HepG2 (cell line): ENCODE measurements around the gene ATP11A. TPM values are rescaled to one million over a fixed set of nuclear protein-coding genes. Genes with fewer than 3 reads are reported as not detected.

Experiments
- BCL6 ChIP-seq: IDR thresholded peaks from 2 replicates; pipeline ENCODE4 v1.6.1; 2016; ENCODE audit warnings: missing genetic modification reagents, missing compliant biosample characterization
- HNF4G ChIP-seq, 2 experiments: sonication (generic) in 1 of 2; formaldehyde crosslinking in 1 of 2; IDR thresholded peaks; 2 replicates each; pipeline versions ENCODE4 v1.4.0 to v1.6.1; 2011 to 2020; ENCODE audit warnings: borderline replicate concordance in 2 of 2, low read depth in 2 of 2, mild to moderate bottlenecking in 2 of 2, low read length in 1 of 2, missing genetic modification reagents in 1 of 2, moderate library complexity in 1 of 2
- HOXA5 ChIP-seq: sonication (generic); formaldehyde crosslinking; IDR thresholded peaks from 2 replicates; pipeline ENCODE4 v1.4.0; 2020; ENCODE audit warnings: missing genetic modification reagents
- JUNB ChIP-seq: sonication (generic); formaldehyde crosslinking; IDR thresholded peaks from 2 replicates; pipeline ENCODE4 v1.8.0; 2022; ENCODE audit warnings: missing genetic modification reagents, mild to moderate bottlenecking, borderline replicate concordance
- SIN3A ChIP-seq: IDR thresholded peaks from 2 replicates; pipeline ENCODE4 v1.6.1; 2011; ENCODE audit warnings: low read depth, mild to moderate bottlenecking, control low read depth, low read length, borderline replicate concordance
- TCF7 ChIP-seq: sonication (generic); IDR thresholded peaks from 2 replicates; pipeline ENCODE4 v1.6.1; 2016; ENCODE audit warnings: antibody characterized with exemption, low read depth
- ZNF263 ChIP-seq: sonication (generic); formaldehyde crosslinking; IDR thresholded peaks from 2 replicates; pipeline ENCODE4 v1.4.0; 2020; ENCODE audit warnings: missing genetic modification reagents
- ZNF547 ChIP-seq: sonication (generic); formaldehyde crosslinking; IDR thresholded peaks from 2 replicates; pipeline ENCODE4 v1.5.1; 2020; ENCODE audit warnings: mild to moderate bottlenecking, missing genetic modification reagents
- ZNF629 ChIP-seq: sonication (generic); formaldehyde crosslinking; conservative IDR thresholded peaks from 2 replicates; pipeline ENCODE4 v1.5.0; 2020; ENCODE audit warnings: missing genetic modification reagents
- ZNF672 ChIP-seq: sonication (generic); formaldehyde crosslinking; IDR thresholded peaks from 2 replicates; pipeline ENCODE4 v1.8.1; 2022; ENCODE audit warnings: missing genetic modification reagents
- ZNF773 ChIP-seq: sonication (generic); formaldehyde crosslinking; IDR thresholded peaks from 2 replicates; pipeline ENCODE4 v1.4.0; 2020; ENCODE audit warnings: missing genetic modification reagents, borderline replicate concordance
- ZNF879 ChIP-seq: sonication (generic); formaldehyde crosslinking; IDR thresholded peaks from 2 replicates; pipeline ENCODE4 v1.8.1; 2023; ENCODE audit warnings: missing genetic modification reagents
- polyA plus RNA-seq, 8 experiments: library from polyadenylated mRNA; depleted of rRNA in 3 of 8; stranded (reverse) in 7 of 8; unstranded in 1 of 8; fragments of >200 nt; fragmentation: Illumina TruSeq in 4 of 8; extraction: Trizol in 4 of 8; gene quantifications; 2 replicates each; pipeline versions ENCODE4 v1.2.1 to v1.2.3, GENCODE V29; 2011 to 2016; ENCODE audit warnings: low read depth in 4 of 8, missing spikeins in 1 of 8, mixed read lengths in 1 of 8; ENCODE audit not compliant: insufficient read depth in 1 of 8
- total RNA-seq, 5 experiments: library from RNA; depleted of rRNA; stranded (reverse); fragments of >200 nt; fragmentation: Illumina TruSeq; extraction: Trizol; gene quantifications; 2 replicates each; pipeline ENCODE4 v1.2.3, GENCODE V29; 2016; ENCODE audit warnings: low read depth in 1 of 5
- TF ChIP-seq, protein P1 (sequence below): sonication (generic); formaldehyde crosslinking; IDR thresholded peaks from 2 replicates; pipeline ENCODE4 v1.5.1; 2020; ENCODE audit warnings: missing genetic modification reagents, mild to moderate bottlenecking, borderline replicate concordance
- TF ChIP-seq, protein P2 (sequence below): sonication (generic); formaldehyde crosslinking; IDR thresholded peaks from 2 replicates; pipeline ENCODE4 v1.5.0; 2020; ENCODE audit warnings: missing genetic modification reagents
- TF ChIP-seq, protein P3 (sequence below): sonication (generic); formaldehyde crosslinking; IDR thresholded peaks from 2 replicates; pipeline ENCODE4 v1.8.1; 2023; ENCODE audit warnings: mild to moderate bottlenecking, inconsistent platforms, moderate library complexity, missing genetic modification reagents, borderline replicate concordance
- TF ChIP-seq, protein P4 (sequence below): sonication (generic); formaldehyde crosslinking; IDR thresholded peaks from 2 replicates; pipeline ENCODE4 v1.5.1; 2020; ENCODE audit warnings: missing genetic modification reagents, mild to moderate bottlenecking, borderline replicate concordance
- TF ChIP-seq, protein P5 (sequence below): sonication (generic); formaldehyde crosslinking; IDR thresholded peaks from 2 replicates; pipeline ENCODE4 v1.5.0; 2020; ENCODE audit warnings: mild to moderate bottlenecking, missing genetic modification reagents
- TF ChIP-seq, protein P6 (sequence below): IDR thresholded peaks from 2 replicates; pipeline ENCODE4 v1.6.1; 2016; ENCODE audit warnings: low read depth

ATP11A gene
- total and polyA plus RNA-seq, 2 of the 13 experiments (the other 11 are each of a cell fraction or from before 2014, with no cell fraction given) = 18.4 to 20.1 TPM

DNA sequence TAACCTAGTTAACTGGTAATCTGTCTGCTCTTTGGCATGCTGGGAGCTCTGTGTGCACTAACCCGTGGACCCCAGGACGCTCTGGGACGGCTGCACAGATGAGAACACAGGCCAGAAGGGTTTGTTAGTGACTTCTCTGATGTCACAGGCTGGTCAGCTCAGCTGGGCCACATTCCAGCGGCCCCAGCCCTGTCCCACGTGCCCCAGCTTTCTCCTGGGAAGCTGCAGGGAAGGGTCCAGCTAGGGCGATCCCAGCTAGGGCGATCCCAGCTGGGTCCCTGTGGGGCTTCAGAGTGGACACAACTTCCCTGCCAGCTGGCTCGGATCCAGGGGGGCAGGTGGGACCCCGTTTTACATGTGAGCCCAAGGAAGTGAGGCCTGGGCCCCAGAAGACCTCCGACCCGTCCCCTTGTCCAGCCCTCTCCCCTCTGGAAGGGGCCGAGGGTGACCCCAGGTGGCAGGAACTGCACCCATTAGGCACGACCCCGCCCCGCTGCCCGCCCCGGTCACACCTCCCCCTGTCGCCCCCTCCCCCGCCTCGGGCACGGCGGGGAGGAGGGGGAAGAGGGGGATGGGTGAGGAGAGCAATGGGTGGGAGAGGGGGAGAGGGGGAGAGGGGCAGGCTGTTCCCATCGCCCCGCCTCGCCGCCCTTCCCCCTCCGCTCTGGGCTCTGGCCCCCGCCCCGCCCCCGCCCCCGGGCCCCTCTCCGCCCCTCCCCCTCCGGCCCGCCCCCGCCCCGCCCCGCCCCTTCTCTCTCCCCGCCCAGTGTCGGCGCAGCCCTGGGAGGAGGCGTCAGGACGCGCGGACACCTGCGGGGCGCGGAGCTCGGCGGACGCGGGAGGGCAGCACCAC lies 204.0 kb downstream of the ATP11A start (continued):
- TF ChIP-seq SIN3A (peak; percentile 37; the same call in 1 of the 2 replicates), TCF7 (0 out of 2 replicates have a peak, but pooled peaks have one; percentile 30), ZNF263 (CRISPR knock-in tag) (peak; percentile 75), ZNF672 (CRISPR knock-in tag) (no peak), BCL6 (CRISPR knock-in tag) (0 out of 2 replicates have a peak, but pooled peaks have one; percentile 8), ZNF547 (CRISPR knock-in tag) (0 out of 2 replicates have a peak, but pooled peaks have one; percentile 52), ZNF879 (CRISPR knock-in tag) (no peak), HNF4G (IDR thresholded peaks at IDR 0.05; ENCODE audit: borderline replicate concordance, low read depth, low read length) (no peak), HNF4G (CRISPR knock-in tag; IDR thresholded peaks at IDR 0.05; ENCODE audit: borderline replicate concordance, low read depth) (no peak), HOXA5 (CRISPR knock-in tag) (peak; percentile 67; the same call in 1 of the 2 replicates), JUNB (CRISPR knock-in tag) (no peak), ZNF773 (CRISPR knock-in tag) (no peak), ZNF629 (CRISPR knock-in tag) (peak; percentile 21; the same call in 1 of the 2 replicates)
- TF ChIP-seq, protein P1, sequence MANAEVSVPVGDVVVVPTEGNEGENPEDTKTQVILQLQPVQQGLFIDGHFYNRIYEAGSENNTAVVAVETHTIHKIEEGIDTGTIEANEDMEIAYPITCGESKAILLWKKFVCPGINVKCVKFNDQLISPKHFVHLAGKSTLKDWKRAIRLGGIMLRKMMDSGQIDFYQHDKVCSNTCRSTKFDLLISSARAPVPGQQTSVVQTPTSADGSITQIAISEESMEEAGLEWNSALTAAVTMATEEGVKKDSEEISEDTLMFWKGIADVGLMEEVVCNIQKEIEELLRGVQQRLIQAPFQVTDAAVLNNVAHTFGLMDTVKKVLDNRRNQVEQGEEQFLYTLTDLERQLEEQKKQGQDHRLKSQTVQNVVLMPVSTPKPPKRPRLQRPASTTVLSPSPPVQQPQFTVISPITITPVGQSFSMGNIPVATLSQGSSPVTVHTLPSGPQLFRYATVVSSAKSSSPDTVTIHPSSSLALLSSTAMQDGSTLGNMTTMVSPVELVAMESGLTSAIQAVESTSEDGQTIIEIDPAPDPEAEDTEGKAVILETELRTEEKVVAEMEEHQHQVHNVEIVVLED = no peak
- TF ChIP-seq, protein P2, sequence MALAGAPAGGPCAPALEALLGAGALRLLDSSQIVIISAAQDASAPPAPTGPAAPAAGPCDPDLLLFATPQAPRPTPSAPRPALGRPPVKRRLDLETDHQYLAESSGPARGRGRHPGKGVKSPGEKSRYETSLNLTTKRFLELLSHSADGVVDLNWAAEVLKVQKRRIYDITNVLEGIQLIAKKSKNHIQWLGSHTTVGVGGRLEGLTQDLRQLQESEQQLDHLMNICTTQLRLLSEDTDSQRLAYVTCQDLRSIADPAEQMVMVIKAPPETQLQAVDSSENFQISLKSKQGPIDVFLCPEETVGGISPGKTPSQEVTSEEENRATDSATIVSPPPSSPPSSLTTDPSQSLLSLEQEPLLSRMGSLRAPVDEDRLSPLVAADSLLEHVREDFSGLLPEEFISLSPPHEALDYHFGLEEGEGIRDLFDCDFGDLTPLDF (CRISPR knock-in tag) = no peak
- TF ChIP-seq, protein P3, sequence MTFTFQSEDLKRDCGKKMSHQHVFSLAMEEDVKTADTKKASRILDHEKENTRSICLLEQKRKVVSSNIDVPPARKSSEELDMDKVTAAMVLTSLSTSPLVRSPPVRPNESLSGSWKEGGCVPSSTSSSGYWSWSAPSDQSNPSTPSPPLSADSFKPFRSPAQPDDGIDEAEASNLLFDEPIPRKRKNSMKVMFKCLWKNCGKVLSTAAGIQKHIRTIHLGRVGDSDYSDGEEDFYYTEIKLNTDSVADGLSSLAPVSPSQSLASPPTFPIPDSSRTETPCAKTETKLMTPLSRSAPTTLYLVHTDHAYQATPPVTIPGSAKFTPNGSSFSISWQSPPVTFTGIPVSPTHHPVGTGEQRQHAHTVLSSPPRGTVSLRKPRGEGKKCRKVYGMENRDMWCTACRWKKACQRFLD (CRISPR knock-in tag) = no peak
- TF ChIP-seq, protein P4, sequence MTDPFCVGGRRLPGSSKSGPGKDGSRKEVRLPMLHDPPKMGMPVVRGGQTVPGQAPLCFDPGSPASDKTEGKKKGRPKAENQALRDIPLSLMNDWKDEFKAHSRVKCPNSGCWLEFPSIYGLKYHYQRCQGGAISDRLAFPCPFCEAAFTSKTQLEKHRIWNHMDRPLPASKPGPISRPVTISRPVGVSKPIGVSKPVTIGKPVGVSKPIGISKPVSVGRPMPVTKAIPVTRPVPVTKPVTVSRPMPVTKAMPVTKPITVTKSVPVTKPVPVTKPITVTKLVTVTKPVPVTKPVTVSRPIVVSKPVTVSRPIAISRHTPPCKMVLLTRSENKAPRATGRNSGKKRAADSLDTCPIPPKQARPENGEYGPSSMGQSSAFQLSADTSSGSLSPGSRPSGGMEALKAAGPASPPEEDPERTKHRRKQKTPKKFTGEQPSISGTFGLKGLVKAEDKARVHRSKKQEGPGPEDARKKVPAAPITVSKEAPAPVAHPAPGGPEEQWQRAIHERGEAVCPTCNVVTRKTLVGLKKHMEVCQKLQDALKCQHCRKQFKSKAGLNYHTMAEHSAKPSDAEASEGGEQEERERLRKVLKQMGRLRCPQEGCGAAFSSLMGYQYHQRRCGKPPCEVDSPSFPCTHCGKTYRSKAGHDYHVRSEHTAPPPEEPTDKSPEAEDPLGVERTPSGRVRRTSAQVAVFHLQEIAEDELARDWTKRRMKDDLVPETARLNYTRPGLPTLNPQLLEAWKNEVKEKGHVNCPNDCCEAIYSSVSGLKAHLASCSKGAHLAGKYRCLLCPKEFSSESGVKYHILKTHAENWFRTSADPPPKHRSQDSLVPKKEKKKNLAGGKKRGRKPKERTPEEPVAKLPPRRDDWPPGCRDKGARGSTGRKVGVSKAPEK (CRISPR knock-in tag) = no peak
- TF ChIP-seq, protein P5, sequence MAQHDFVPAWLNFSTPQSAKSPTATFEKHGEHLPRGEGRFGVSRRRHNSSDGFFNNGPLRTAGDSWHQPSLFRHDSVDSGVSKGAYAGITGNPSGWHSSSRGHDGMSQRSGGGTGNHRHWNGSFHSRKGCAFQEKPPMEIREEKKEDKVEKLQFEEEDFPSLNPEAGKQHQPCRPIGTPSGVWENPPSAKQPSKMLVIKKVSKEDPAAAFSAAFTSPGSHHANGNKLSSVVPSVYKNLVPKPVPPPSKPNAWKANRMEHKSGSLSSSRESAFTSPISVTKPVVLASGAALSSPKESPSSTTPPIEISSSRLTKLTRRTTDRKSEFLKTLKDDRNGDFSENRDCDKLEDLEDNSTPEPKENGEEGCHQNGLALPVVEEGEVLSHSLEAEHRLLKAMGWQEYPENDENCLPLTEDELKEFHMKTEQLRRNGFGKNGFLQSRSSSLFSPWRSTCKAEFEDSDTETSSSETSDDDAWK = no peak
- TF ChIP-seq, protein P6, sequence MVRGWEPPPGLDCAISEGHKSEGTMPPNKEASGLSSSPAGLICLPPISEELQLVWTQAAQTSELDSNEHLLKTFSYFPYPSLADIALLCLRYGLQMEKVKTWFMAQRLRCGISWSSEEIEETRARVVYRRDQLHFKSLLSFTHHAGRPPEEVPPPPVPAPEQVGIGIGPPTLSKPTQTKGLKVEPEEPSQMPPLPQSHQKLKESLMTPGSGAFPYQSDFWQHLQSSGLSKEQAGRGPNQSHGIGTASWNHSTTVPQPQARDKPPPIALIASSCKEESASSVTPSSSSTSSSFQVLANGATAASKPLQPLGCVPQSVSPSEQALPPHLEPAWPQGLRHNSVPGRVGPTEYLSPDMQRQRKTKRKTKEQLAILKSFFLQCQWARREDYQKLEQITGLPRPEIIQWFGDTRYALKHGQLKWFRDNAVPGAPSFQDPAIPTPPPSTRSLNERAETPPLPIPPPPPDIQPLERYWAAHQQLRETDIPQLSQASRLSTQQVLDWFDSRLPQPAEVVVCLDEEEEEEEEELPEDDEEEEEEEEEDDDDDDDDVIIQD (CRISPR knock-in tag) = no peak
